Activated CD8-positive, alpha-beta memory T cell treated with anti-CD3 and anti-CD28 coated beads, Interleukin-2, amount 50 U/mL, for 1 hour (primary cell): Measurements from ENCODE around the gene CAPN14.

Experiments
- DNase-seq: peaks from one replicate; pipeline ENCODE4 v3.0.0-alpha.2; 2020; ENCODE audit errors: extremely low read depth

CAPN14 gene

DNA sequence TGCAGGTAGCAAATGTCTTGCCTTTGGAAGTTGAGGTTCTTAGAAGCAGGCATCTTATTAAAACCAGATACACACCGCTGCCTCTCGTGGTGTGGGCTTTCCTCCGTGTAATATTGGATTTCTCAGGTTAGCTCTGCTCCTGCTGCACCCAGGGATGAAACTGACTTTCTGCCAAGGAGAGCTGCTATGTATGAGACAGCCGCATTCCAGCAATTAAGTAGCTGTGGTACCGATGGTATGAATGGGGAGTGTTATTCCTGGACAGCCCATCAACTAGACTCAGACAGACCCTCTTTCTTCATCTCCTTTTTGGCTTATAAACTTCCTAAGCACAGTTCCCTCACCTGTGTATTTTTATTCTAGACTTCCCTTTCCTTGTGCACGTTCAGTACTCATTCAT, 9.8 kb upstream of the CAPN14 start:
- DNase-seq, result no peak

DNA sequence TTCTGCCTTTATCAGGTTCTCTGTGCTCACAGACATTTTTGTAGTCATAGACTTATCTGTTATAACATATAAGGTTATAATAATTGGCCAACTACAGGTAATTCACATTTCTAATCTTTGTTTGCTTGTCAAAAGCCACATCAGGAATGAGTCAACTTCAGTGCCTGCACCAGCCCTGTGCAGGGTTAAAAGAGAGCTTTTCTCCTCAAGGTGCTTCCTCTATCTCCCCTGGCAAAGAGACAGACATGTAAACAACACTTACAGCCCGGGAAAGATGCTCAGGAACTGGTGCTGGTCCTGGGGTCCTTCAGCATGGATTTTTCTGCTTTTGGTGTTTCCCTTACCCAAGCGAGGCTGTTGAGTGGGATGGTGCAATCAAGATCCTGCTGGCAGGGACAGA, 9.0 kb upstream of the CAPN14 start:
- DNase-seq, result no peak

DNA sequence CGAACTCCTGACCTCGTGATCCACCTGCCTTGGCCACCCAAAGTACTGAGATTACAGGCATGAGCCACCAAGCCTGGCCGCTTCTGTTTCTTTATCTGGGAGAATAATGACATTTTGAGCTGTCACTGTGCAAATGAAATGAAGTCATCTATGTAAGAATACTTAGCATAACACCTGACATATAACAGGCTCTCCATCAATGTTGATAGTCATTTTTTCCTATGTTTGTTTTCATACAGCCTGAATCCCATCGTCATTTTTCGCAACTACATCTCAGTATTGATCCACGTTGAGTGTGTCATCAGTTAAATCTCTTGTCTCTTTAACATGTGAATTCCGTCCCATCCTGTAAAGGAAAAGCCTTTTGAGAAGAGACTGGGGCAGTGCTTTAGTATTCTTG, 6.4 kb upstream of the CAPN14 start:
- no peak for DNase-seq

DNA sequence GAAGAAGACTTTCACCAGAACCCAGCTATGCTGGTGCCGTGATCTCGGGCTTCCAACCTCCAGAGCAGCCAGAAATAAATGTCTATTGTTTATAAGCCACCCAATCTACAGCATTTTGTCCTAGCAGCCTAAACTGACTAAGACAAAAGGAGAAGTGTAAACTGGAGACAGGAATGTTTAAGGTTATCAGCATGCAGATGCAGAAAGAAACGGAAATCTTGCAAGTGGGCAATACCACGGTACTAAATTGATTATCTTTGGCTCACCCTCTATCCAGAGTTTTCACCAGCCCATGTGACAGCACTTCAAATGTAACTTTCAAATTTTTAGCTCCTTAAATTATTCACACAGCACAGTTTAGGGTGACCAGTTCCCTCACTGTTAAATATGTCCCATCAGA, 5.7 kb upstream of the CAPN14 start:
- no peak for DNase-seq

DNA sequence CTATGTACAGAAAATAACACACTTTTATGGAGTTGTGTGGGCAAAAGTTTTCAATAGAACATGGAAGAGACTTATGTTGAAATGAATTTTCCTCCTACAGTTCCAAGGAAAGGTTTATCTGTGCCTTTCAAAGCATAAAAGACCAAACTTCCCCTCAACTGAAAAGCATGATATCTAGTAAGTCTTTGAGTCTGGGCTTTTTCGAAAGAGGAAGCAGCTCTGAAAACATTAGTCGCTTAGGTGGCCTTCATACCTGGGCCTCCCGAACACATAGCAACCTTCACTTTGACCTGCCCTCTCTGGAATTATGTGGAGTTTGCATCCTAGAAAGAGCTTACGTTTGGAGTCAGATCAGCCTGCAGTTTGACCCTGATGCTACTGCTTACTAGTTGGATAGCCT, 4.8 kb upstream of the CAPN14 start:
- DNase-seq, result no peak

DNA sequence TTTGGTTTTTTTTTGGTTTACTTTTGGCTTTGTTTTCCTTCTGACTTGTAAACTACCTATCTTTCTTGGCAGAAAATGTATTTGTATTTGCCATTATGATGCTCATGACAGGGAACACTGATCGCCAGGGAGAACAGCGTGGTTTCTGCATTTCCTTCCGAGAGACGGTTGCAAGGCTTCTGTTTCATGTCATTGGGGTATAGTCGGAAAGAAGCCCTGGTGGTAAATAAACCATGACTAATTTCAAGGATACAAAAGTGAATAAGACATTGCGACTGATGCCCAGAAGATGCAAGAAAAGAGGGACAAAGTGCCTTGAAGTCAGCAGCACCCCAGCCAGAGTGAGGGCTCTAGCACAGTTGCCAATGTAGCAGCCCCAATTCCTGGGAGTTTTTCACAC, 4.2 kb upstream of the CAPN14 start:
- DNase-seq, result no peak

DNA sequence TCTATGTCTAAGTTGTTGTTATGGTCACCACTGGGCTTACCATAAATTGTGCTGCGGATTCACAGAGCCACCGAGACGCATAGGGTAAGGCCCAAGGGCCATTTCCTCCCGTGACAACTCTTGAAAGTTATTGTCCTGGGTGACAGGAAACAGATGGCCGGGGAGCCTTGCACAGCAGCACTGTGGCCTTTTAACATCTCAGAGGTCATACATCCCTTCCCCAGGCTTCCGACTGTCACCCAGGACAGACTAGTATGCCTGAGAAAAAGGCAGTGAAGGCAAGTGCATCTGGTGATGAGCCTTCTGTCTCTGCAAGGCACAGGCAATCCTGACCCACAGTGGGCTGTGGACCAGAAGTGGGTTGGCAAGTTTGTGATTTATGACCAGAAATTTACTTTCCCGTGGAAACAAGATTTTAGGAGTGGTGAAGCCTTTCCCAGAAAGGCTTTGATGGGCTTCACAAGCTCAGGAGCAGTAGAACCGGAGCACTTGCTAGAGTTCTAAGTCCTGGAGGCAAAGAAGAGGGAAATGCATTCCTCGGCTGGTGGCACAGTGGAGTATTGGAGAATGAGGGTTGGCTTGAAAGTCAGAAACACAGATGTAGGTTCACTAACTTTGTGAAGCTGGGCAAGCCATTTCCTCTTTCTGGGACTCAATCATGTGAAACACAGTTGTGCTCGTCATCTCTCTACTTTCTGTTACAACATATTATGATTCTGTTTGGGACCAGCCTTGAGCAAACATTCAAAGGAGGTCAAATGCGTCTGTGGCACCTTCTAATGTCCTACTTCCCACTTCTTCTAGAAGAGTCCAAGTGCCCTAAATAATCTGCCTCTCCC, 2.0 kb upstream of the CAPN14 start:
- no peak for DNase-seq

DNA sequence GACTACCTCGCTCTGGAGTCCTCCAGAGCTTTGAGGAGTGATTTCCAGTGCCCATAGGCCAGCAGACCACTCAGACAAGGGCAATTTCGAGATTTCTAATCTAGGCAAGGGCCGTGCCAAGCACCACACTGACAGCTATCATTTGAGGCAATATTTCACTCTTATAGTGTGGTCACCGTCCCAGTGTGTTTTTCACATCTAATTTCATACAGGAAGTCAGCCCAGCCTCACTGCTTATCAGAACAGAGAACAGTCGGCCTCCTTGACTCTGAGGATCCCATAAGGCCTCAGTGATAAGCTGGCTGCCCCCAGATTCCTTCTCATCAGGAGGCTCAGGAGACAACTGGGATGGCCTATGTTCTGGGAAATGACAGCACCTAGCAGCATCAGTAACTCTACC, 581 bp downstream of the CAPN14 start:
- DNase-seq, result no peak

DNA sequence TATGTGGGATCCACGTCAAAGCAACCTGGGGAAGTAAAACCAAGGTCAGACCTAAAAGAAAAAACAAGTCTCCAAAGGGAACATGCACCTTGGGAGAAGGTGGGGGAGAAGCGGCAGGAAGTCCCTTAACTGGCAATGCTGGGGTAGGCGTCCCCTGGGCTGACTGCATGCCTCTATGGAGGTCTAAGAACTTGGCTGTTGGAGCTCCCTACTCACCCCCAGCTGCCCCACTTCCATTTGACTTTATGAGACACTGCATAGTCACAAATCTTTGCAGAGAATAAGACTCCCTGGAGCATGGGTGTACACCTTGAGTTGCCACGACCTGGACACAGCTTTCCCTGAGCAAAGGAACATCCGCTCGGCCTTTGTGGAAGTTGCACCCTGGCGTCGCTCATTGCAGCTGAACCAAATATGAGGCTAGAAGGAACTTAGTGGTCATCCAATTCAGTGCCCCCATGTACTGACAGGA, 2.8 kb downstream of the CAPN14 start:
- no peak for DNase-seq

DNA sequence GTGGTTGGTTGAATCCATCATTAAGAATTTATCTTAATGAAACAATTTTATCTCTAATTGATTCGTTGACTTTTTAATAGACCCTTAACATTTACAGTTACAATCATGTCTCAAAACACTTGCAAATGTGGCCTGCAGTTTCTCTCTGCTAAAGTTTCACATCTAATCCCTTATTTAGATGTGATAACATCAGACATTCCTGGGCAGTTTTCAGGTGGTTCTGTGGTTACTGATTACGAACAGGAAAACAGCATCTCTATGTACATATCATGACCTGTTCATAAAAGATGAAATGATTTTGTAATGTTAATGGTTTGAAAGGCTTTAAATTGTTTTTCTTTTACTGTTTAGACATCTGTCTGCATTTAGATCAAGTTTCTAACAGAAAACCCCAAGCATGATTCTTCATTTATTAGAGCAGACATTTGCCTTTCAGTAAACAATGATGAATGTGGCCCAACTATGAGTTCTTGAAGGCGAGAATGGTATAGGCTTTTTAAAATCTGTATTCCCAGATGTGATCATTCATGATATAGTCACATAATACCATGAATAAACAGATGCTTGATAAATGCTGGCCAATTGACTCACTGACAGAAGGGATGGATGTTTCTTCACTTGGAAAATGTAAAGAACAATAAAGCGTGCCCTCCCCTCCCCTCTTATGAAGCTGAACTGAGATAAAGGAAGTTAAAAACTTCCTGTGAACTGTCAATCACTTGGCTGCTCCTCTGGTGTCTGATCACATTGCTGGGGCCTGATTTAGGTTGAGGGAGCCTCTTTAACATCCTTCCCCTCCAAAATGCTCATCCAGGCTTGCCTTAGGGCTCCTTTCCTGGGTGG, 3.5 kb downstream of the CAPN14 start:
- DNase-seq, result no peak

DNA sequence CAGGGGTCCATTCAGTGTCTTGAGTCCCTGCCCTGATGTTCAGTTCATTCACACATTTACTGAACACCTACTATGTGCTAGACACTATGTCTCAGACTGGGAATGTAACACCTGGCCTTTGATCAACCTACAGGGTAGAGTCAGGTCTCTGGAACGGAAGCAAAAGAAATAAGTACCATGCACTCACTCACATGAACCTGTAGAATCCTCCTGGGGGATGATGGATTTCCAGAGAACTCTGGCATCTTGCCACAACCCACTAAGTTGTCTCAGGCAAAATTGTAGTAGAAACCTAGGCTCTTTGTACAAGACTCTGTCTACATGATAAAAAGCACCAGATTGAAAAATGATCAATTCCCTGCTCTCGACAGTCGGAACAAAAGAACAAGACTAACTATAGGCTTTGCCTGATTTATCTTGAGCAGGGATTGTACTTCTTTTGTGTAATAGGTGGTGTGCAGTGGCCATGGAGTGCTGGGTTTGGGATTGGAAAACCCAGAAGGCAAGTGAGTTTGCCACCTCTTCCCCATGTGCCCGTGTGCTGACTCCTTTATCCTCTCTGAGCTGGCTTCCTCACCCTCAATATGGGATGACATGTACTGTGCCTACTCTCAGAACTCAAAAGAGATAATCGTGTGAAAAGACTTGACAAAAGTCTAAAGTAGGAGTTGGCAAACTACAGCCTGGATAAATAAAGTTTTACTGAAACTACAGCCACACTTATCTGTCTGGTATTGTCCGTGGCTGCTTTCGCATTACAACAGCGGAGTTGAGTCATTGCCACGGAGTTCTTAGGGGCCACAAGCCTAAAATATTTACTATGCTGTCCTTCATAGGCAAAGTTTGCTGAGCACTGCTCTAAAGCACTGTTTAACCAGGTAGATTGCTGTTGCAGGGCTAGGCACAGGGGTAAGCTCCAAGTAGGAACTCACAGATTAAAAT, 4.4 kb downstream of the CAPN14 start:
- no peak for DNase-seq

DNA sequence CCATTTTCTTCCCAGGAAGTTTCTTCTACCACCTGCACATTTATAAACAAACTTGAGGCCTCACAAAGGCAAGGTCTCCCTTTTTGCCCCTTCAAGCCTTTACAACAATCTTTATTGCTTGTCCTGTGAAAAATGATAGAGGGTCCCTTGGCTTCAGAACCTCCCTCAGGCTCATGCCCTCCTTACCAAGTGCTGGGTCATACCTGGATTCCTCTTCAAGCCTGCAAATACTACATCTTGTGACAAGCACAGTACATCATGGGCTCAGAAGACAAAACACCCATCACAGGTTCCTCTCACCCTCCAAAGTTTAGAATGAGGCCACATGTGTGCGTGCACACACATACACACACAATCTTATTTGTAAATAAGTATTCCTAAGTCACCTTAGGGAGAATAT, 9.1 kb downstream of the CAPN14 start:
- DNase-seq, result no peak

DNA sequence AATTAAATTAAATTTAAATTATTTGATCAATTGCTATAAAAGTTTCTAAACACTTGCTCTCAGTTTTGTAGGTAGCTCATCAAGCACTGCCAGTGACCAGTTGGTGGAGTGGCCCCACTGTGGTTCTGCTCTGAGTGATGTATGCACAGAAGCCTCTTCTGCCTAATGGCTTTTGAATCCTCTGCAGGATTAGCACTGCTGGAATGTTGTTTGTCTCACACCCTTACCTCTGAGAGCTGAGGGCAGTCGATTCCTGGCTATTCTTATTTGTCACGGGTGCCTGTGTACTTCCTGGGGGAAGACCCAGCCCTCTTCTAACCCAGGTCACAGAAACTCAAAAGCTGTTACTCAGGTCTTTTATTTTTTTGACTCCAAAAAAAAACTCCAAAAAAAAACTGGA, 9.5 kb downstream of the CAPN14 start:
- DNase-seq, result no peak

DNA sequence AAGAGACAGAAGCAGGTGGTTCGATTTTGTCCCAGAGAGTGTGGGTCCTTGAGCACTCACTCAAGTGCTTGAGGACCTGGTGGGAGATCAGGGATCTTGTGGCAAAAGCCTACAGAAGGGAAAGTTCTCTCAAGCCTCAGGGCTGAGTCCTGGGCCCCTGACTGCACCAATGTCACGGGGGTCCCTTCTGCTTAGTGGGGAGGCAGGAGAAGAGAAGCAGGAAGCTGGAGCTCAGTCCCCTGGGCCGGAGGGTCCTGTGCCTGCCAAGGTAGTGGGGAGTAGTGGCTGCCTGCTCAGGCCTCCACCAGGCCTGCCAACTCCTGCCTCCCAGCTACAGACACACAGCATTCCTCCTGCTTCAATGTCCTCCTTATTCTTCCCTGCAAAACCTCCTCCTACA, 11.7 kb downstream of the CAPN14 start:
- no peak for DNase-seq

DNA sequence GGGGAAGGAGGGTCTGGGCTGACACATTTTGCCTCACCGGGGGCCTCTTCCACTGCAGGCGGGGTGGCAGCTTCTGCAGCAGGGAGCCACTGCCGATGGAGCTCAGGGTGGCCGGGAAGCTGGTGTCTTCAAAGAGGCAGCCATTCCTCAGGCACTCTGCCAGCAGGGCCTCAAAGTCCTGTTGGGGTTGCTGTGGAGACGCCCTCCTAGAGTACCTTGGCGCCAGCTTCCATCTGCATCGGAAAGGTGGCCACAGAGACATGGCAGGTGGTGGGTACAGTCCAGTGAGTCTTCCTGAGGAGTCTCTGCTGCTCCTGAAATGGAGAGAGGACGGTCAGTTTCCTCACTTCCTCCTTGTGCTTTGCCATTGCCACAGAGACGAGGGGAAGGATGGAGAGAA, 12.1 kb downstream of the CAPN14 start:
- DNase-seq, result no peak

DNA sequence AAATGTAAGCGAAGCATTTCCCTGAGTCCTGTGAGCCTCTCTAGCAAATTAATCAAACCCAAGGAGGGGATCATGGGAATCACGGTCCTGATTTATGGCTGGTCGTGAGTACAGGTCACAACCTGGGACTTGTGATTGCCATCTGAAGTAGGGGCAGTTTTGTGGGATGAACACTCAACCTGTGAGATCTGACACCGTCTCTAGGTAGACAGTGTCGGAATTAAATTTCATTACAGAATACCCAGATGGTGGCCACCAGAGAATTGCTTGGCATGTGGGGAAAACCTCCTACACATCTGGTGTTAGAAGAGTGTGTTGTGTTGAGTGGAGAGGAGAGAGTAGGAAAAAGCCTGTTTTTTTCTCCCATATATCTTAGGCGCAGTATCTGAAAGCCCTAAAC, 12.5 kb downstream of the CAPN14 start:
- DNase-seq, result no peak

DNA sequence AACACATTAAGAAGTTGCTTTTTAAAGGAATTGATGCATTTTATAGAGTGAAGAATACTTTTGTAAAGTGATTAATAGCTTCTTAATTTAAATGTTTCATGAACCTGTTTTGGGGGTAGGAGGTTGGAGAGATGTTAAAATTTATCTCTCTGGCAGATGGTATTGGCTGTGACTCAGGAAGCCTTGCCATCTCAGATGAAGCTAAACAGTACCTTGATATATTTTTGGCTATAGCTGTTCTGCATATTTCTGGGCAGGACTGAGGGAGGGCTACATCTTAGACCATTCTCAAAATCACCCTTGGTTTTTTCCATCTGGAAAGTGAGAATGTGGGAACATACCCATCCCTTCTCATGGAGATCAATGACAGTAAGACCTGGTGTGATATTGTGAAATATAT, 13.4 kb downstream of the CAPN14 start:
- DNase-seq, result no peak

DNA sequence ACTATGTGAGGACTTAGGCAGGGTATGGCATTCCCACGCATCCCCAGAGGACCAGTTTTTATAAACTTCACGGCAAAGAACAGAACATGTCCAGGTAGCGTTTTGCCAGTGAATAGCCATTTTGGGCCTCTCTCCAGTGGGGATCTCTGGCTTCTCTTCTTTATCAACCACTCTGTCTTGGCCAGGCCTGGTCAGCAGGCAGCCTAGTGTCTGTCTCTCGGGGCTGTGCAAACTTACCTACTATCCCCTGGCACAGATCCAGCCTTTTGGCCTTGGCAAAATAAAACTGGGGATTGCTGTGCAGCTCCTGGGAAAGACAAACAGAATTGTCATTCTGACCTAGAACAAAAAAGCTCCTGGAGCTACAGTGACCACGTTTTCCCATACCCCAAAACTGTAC, 14.5 kb downstream of the CAPN14 start:
- no peak for DNase-seq

DNA sequence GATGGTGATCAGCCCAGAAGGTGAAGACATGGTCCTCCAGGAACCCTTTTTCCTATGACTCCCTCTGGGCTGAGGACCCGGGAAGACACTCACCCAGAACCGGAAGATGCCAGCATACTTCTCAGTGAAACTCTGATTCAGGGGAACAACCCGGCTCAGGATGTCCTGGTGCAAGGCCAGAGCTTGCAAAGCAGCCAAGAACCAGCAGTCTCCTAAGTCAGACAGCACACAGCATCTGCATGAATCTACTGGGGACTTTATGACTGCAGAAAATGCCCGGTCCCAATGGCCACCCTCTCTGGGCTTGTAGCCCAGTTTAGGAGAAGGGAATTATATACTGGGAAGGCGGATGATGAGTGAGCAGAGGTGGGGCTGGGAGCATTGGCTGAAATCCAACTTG, 15.3 kb downstream of the CAPN14 start:
- DNase-seq, result no peak

DNA sequence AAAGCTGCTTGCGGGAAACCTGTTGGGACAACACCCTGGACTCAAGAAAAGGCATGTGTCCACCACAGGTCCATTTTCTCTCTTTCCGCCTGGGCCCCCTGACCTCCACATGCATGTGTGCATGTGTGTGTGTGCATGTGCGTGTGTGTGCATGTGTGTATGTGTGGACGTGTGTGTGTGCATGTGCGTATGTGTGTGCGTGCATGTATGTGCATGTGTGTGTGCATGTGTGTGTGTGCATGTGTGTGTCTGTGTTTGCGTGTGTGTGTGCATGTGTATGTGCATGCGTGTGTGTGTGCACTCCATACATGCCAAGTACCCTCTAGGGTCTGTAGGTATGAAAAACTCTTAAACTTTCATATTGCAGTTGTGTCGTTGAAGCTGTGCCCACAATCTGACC, 16.3 kb downstream of the CAPN14 start:
- no peak for DNase-seq

DNA sequence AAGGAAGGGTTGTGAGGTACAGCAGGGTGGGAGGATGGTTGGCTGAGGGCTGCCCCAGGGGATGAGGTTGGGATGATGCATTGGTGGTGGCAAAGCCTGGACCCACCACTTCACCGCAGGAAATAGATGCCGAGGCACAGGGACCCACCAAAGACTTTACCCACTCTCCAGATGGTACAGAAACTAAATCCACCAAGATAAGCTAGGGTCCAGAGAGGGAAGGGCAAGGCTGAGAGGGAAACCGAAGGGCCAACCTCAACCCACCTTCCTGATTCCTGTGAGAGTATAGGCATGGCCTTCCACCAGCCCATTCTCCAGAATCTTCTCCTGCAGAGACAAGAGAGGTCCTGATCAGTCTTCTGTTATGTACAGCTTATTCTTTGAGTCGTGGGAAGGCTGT, 18.1 kb downstream of the CAPN14 start:
- no peak for DNase-seq

DNA sequence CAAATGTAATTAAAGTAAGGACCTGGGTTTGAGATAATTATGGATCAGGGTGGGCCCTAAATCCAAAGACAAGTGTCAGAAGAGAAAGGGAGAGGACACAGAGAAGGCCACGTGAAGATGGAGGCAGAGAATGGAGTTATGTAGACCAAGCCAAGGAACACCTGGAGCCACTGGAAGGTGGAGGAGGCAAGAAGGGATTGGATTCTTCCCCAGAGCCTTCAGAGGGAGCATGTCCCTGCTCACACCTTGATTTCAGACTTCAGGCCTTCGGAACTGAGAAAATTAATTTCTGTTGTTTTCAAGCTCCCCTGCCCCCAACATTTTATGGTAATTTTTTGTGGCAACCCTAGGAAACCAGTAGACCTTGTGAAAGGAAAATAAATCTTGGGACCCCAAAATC, 19.6 kb downstream of the CAPN14 start:
- no peak for DNase-seq
